Mesodermal cell (in vitro differentiated cells): ENCODE results near the gene GABBR2.
"Not testable (repeated sequence)": the region's sequence is repeated elsewhere in the genome, so short reads cannot be mapped to it uniquely, and the experiment has no call there.

Experiments used
- H3K27ac ChIP-seq: 2 replicates; pipeline ENCODE4 v1.7.0; 2013; ENCODE audit warnings: mild to moderate bottlenecking, low read depth, low read length, moderate library complexity; ENCODE audit not compliant: severe bottlenecking
- H3K36me3 ChIP-seq: 2 replicates; pipeline ENCODE4 v1.7.1; 2013; ENCODE audit warnings: mild to moderate bottlenecking, low read length, moderate library complexity; ENCODE audit not compliant: control insufficient read depth, insufficient read depth
- H3K4me1 ChIP-seq: one replicate; pipeline ENCODE4 v1.7.1; 2013; ENCODE audit warnings: mild to moderate bottlenecking, low read length; ENCODE audit not compliant: insufficient read depth, control insufficient read depth, poor library complexity, severe bottlenecking
- H3K4me3 ChIP-seq: 2 replicates; pipeline ENCODE4 v1.7.0; 2013; ENCODE audit warnings: low read length, control low read depth, mild to moderate bottlenecking; ENCODE audit not compliant: insufficient read depth, poor library complexity, severe bottlenecking; ENCODE audit errors: extremely low read depth
- H3K9me3 ChIP-seq: 2 replicates; pipeline ENCODE4 v1.7.1; 2013; ENCODE audit warnings: mild to moderate bottlenecking, low read length, moderate library complexity; ENCODE audit not compliant: control insufficient read depth
- WGBS, 2 experiments: methylation state at CpG; one replicate each; pipeline ENCODE4 v1.1.5; 2013; ENCODE audit warnings: missing lambda C conversion rate in 2 of 2; ENCODE audit not compliant: insufficient coverage in 2 of 2; 5-methylcytosine and 5-hydroxymethylcytosine counted together

The GABBR2 gene

DNA sequence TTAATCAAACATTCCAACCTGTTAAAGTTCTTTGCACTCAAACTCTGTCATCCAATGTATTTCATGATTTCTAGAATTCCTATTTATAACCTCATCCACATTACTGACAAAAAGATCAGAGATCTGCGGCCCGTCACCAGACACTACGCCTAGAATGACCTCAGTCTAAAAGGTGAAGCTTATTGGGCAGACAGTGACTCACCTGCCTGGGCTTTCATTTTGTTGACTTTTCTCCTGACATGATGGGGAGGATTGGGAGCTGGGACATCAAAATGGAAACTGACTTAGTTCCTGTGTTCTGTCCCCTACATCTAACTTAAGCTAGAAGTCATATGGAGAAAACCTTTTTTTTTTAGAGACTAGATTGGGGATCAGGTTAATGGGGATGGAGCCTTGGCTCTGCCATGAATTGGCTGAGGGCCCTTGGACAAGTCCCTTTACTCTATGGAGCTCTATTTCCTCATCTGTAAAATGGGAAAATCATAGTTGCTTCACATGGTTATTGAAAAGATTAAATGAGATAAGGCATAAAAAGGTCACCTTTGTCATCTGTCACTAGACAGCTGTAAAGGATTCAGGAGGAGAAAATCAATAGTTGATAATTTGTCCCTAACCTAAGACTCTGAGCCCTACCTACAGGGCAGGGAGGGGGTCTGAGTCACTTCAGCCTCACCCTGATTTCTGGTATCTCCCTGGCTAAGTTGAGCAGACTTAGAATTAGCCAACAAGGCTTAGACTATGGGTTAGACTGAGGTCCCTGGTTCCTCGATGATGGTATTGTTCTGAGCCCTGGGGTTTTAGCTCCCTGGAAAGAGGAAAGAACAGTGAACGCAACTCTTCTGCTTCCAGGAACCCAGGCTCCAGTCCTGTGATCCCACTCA lies 228.5 kb downstream of the GABBR2 start:
- 94 to 100% methylated on average over 2 to 5 of the region's 5 CpGs for WGBS, 2 experiments
- H3K9me3 ChIP-seq, result no peaks in the 10 kb centered on the region

DNA sequence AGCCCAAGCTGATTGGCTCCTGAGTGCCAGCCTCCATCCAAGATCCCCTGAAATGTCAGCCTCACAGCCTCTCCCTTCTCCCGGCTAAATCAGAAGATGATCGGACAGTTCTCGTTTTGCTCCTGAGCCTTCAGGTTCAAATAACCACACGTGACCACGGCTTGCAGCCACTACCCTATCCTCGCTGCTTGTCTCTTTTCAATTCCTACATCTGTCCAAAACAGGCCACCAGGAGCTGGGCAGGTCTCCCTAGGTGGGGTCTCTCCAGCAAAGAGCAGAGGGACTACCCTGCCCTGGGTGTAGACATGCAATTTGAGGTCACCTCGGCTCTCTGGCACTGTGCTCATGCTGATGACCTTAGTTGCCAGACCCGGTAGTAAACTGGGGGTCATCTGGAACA lies 229.3 kb downstream of the GABBR2 start:
- Histone ChIP-seq H3K27ac (no peak overlapping the region), H3K4me3 (no peak overlapping the region), H3K4me1 (peaks cover 11% of the 10 kb centered on the region), H3K36me3 (no peaks in the 10 kb centered on the region), H3K9me3 (no peaks in the 10 kb centered on the region)
- WGBS, 2 experiments, result 93 to 94% methylated on average over 7 to 8 of the region's 8 CpGs

More for the DNA sequence above, 228.5 kb downstream of the GABBR2 start:
- Histone ChIP-seq H3K36me3 (no peaks in the 10 kb centered on the region), H3K27ac (no peak overlapping the region), H3K4me1 (peaks cover 11% of the 10 kb centered on the region), H3K4me3 (no peak overlapping the region)

DNA sequence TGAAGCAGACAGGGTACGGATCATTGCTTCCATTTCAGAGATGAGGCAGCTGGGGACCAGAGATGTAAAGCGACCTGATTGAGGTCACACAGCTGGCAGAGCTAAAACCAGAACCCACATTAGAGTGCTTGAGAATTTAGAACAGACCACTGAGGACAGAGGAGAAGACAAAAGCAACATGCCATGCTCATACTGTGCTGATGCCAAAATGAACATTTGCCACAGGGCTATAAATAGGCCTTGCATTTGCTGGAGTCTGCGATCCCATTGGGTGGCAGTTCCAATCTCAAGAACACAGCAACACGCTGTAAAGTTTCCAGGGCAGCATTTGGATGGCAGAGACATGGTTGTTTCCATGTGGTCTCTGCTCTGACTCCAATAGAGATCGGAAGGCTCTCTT lies 230.9 kb downstream of the GABBR2 start:
- Histone ChIP-seq H3K27ac (no peak overlapping the region), H3K4me1 (peaks cover 11% of the 10 kb centered on the region), H3K36me3 (no peaks in the 10 kb centered on the region), H3K9me3 (no peaks in the 10 kb centered on the region), H3K4me3 (no peak overlapping the region)
- WGBS, 2 experiments, result 96 to 97% methylated on average over 5 of the region's 5 CpGs

DNA sequence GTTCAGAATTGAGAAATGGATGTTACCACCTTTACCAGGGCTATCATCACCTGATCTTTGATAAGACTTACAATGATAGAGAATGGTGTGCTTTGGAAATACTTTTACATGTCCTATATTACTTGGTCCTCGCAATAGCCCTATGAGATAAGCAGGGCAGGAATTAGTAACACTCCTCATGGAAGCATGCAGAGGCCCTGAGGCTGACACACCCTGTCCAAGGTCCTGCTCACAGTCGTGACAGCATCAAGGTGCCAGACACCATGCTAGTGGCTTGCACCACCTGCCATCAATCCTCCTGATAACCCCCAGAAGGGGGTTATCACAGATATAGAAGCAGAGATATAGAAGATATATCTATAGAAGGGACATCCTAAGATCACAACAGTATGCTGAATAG lies 236.5 kb downstream of the GABBR2 start:
- H3K27ac ChIP-seq, result no peak overlapping the region
- H3K9me3 ChIP-seq, result peaks cover 5% of the 10 kb centered on the region
- H3K36me3 ChIP-seq, result no peaks in the 10 kb centered on the region
- H3K4me1 ChIP-seq, result no peaks in the 10 kb centered on the region
- no peak overlapping the region for H3K4me3 ChIP-seq
- WGBS, 2 experiments, result 43 to 67% methylated on average over 1 to 2 of the region's 2 CpGs

DNA sequence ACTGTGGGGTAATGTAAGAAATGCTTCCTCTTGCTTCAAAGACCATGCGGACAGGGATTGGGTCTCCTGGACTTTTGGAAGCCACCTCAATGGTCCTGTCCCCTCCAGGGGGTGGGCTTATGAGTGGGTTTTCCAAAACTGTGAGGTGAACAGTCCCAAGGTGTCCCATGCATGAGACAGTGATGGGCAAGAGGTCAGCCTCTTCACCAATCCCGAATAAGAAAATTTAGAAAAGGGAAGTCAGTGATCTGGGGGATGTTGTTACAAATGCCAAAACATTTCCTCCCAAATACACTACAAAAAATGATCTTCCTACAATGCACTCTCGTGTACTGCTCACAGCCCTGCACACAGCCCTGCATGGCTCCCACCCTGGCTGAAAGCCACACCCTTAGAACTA lies 237.6 kb downstream of the GABBR2 start:
- H3K4me1 ChIP-seq, result no peaks in the 10 kb centered on the region
- 77 to 93% methylated on average over 2 to 3 of the region's 3 CpGs for WGBS, 2 experiments

DNA sequence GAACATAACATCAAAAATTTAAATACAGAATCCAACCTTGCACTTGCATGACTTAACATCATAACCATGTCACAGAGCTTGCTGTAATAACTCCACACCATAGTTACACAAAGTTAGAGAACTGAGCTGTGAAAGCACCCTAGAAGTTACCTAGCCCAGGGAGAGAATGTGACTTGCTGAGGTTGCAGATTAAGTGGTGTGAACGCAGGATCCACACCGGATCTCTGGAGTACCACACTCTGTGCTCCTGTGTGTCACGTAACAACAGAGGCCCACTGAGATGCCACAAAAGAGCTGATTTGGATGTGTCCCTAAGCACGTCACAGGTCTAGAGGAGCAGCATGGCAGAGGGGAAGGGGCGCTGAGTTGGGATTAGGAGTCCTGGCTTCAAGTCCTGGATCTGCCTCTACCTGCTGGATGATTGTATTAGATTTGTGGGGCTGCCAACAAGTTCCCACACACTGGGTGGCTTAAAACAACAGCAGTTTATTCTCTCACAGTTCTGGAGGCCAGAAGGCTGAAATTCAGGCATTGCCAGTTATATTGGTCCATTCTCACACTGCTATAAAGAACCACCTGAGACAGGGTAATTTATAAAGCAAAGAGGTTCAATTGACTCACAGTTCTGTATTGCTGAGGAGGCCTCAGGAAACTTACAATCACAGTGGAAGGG lies 240.0 kb downstream of the GABBR2 start:
- Histone ChIP-seq H3K36me3 (no peaks in the 10 kb centered on the region), H3K9me3 (peaks cover 5% of the 10 kb centered on the region), H3K27ac (no peak overlapping the region), H3K4me1 (no peaks in the 10 kb centered on the region), H3K4me3 (no peak overlapping the region)
- 90% methylated on average over 4 to 5 of the region's 5 CpGs for WGBS, 2 experiments

More for the DNA sequence above, 237.6 kb downstream of the GABBR2 start:
- Histone ChIP-seq H3K27ac (no peak overlapping the region), H3K4me3 (no peak overlapping the region), H3K9me3 (peaks cover 5% of the 10 kb centered on the region), H3K36me3 (no peaks in the 10 kb centered on the region)

DNA sequence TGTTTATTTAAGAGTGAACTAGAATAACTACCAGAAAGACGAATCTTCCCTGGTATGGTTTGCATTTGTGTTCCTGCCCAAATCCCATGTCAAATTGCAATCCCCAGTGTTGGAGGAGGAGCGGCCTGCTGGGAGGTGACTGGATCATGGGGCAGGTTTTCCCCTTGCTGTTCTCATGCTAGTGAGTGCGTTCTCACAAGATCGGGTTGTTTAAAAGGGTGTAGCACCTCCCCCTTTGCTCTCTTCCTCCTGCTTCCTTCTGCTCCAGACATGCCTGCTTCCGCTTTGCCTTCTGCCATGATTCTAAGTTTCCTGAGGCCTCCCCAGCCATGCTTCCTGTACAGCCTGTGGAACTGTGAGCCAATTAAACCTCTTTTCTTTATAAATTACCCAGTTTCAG lies 242.9 kb downstream of the GABBR2 start:
- Histone ChIP-seq H3K4me1 (no peaks in the 10 kb centered on the region), H3K36me3 (no peaks in the 10 kb centered on the region), H3K27ac (no peak overlapping the region), H3K4me3 (no peak overlapping the region), H3K9me3 (peaks cover 14% of the 10 kb centered on the region)
- 43 to 75% methylated on average over 3 to 4 of the region's 5 CpGs for WGBS, 2 experiments

DNA sequence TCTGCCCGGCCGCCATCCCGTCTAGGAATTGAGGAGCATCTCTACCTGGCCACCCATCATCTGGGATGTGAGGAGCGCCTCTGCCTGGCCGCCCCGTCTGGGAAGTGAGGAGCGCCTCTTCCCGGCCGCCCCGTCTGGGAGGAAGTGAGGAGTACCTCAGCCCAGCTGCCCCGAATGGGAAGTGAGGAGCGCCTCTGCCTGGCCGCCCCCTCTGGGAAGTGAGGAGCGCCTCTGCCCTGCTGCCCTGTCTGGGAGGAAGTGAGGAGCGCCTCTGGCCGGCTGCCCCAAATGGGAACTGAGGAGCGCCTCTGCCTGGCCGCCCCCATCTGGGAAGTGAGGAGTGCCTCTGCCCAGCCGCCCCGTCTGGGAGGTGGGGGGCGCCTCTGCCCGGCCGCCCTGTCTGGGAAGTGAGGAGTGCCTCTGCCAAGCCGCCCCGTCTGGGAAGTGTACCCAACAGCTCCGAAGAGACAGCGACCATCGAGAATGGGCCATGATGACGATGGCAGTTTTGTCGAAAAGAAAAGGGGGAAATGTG lies 244.5 kb downstream of the GABBR2 start:
- peaks cover 18% of the 10 kb centered on the region for H3K9me3 ChIP-seq
- H3K4me1 ChIP-seq, H3K36me3 ChIP-seq, H3K4me3 ChIP-seq, H3K27ac ChIP-seq: not testable (repeated sequence)
- 88 to 97% methylated on average over 17 to 19 of the region's 30 CpGs for WGBS, 2 experiments

DNA sequence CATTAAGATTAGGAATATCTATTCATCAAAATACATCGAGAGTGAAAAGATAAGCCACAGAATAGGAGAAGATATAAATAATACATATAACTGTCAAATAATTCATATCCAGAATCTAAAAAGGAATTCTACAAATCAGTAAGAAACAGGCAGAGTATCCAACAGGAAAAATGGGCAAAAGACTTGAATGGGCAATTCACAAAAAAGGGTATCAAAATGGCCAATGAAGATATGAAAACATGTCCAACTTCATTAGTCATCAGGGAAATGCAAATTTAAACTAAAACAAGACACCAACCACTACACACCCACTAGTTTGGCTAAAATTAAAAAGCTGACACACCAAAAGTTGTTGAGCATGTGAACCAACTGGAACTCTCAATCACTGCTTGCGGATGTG lies 246.4 kb downstream of the GABBR2 start:
- H3K27ac ChIP-seq, result no peak overlapping the region
- H3K36me3 ChIP-seq, result no peaks in the 10 kb centered on the region
- no peak overlapping the region for H3K4me3 ChIP-seq
- H3K4me1 ChIP-seq, result no peaks in the 10 kb centered on the region
- 89 to 100% methylated on average over 1 of the region's 2 CpGs for WGBS, 2 experiments
- peaks cover 18% of the 10 kb centered on the region for H3K9me3 ChIP-seq

DNA sequence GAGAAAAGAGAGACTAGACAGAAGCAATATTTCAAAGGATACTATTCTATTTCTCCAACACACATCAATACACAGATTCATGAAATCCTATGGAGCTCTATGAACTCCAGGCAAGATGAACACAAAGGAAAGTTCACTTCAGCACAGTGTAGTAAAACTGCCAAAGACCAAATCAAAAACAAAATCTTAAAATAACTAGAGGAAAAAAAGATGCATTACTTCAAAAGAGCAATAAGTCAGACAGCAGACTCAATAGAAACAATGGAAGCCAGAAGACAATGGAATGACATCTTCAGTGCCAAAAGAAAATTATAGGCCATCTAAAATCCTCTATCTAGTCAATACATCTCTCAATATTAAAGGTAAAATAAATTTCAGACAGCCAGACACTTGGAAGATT lies 248.0 kb downstream of the GABBR2 start:
- Histone ChIP-seq H3K4me3 (no peak overlapping the region), H3K36me3 (no peaks in the 10 kb centered on the region), H3K27ac (no peak overlapping the region), H3K4me1 (no peaks in the 10 kb centered on the region), H3K9me3 (peaks cover 18% of the 10 kb centered on the region)
